H1 (cell line): ENCODE results near the gene COG7. TPM values are rescaled to one million over a fixed set of nuclear protein-coding genes. Genes with fewer than 3 reads are reported as not detected.

Source experiments
- CTCF ChIA-PET: fragments of 300-600 bp; sonication (Branson Sonifier 250); formaldehyde crosslinking; loops from one replicate; lab custom pipeline; 2021; ENCODE audit not compliant: partially characterized antibody; lab: Charles Lee
- POLR2A ChIA-PET: fragments of 300-600 bp; sonication (Branson Sonifier 250); formaldehyde crosslinking; loops from one replicate; lab custom pipeline; 2021; ENCODE audit warnings: inconsistent platforms; ENCODE audit not compliant: partially characterized antibody; lab: Charles Lee
- DNase-seq, 2 experiments: peaks; one replicate each; pipeline versions ENCODE4 v3.0.0 to v3.0.0-alpha.2; 2010 to 2022; ENCODE audit warnings: low spot score in 2 of 2, low read depth in 1 of 2, mixed read lengths in 1 of 2
- FAIRE-seq: peaks from 2 replicates; lab custom pipeline; 2011; peaks lifted over from hg19 to GRCh38; lab: Jason Lieb, UNC
- H2AFZ ChIP-seq: 2 replicates; pipeline ENCODE4 v1.8.1; 2012; ENCODE audit warnings: low read length, inconsistent platforms
- H2AK5ac ChIP-seq: 2 replicates; pipeline ENCODE4 v1.6.1; 2013; ENCODE audit warnings: low read depth, low read length
- H2BK120ac ChIP-seq: replicated peaks from 2 replicates; pipeline ENCODE3; 2013; ENCODE audit warnings: low read depth, low read length, inconsistent platforms
- H2BK12ac ChIP-seq: 2 replicates; pipeline ENCODE4 v1.6.1; 2013; ENCODE audit warnings: low read depth, low read length
- H2BK15ac ChIP-seq: 2 replicates; pipeline ENCODE4 v1.6.1; 2013; ENCODE audit warnings: low read length
- H2BK20ac ChIP-seq: 2 replicates; pipeline ENCODE4 v1.6.1; 2013; ENCODE audit warnings: low read length
- H2BK5ac ChIP-seq: 2 replicates; pipeline ENCODE4 v1.6.1; 2013; ENCODE audit warnings: low read depth, low read length
- H3K14ac ChIP-seq: 2 replicates; pipeline ENCODE4 v1.6.1; 2013; ENCODE audit warnings: inconsistent platforms; ENCODE audit not compliant: insufficient read length
- H3K18ac ChIP-seq: 2 replicates; pipeline ENCODE4 v1.6.1; 2013; ENCODE audit warnings: low read length; ENCODE audit errors: extremely low read depth
- H3K23ac ChIP-seq: 2 replicates; pipeline ENCODE4 v1.6.1; 2013; ENCODE audit warnings: inconsistent platforms; ENCODE audit not compliant: insufficient read length
- H3K23me2 ChIP-seq: 2 replicates; pipeline ENCODE4 v1.6.1; 2013; ENCODE audit warnings: low read depth, low read length
- H3K27ac ChIP-seq: 2 replicates; pipeline ENCODE4 v1.6.1; 2011; ENCODE audit warnings: low read depth, low read length, inconsistent platforms
- H3K27me3 ChIP-seq, 4 experiments: replicated peaks in 1 of 4; 1 replicate in 1 of 4; 2 replicates in 3 of 4; pipeline versions ENCODE4 v1.6.1 to v1.8.1; 2011 to 2013; ENCODE audit warnings: low read length in 3 of 4, mild to moderate bottlenecking in 3 of 4, inconsistent platforms in 2 of 4, mixed read lengths in 2 of 4, moderate library complexity in 1 of 4; ENCODE audit not compliant: control insufficient read depth in 3 of 4, insufficient read depth in 3 of 4; ENCODE audit errors: extremely low read depth in 1 of 4
- H3K36me3 ChIP-seq, 4 experiments: 2 replicates each; pipeline versions ENCODE4 v1.6.1 to v1.8.1; 2011 to 2013; ENCODE audit warnings: mild to moderate bottlenecking in 4 of 4, low read length in 3 of 4, moderate library complexity in 2 of 4, control low read depth in 1 of 4, inconsistent platforms in 1 of 4; ENCODE audit not compliant: insufficient read depth in 4 of 4, control insufficient read depth in 2 of 4
- H3K4ac ChIP-seq: replicated peaks from 2 replicates; pipeline ENCODE3; 2013; ENCODE audit warnings: low read length, low read depth, mixed read lengths, inconsistent platforms; ENCODE audit not compliant: insufficient read length
- H3K4me1 ChIP-seq, 4 experiments: replicated peaks in 1 of 4; 1 replicate in 1 of 4; 2 replicates in 3 of 4; pipeline versions ENCODE4 v1.6.1 to v1.8.1; 2011 to 2013; ENCODE audit warnings: low read length in 3 of 4, inconsistent platforms in 2 of 4, mixed read lengths in 1 of 4; ENCODE audit not compliant: insufficient read depth in 4 of 4, control insufficient read depth in 3 of 4
- H3K4me2 ChIP-seq, 2 experiments: 2 replicates each; pipeline versions ENCODE4 v1.6.1 to v1.8.1; 2011 to 2013; ENCODE audit warnings: low read depth in 2 of 2, low read length in 2 of 2, control low read depth in 1 of 2, inconsistent platforms in 1 of 2, mild to moderate bottlenecking in 1 of 2; ENCODE audit not compliant: insufficient read depth in 1 of 2
- H3K4me3 ChIP-seq, 4 experiments: fragments of 200-600, 300-600 bp in 1 of 4; sonication (generic), shearing (Covaris generic), sonication (Bioruptor Twin) in 1 of 4; 2 replicates each; pipeline versions ENCODE4 v1.5.1 to v1.8.1; 2011 to 2016; ENCODE audit warnings: low read length in 4 of 4, low read depth in 3 of 4, control low read depth in 2 of 4, inconsistent platforms in 2 of 4, mild to moderate bottlenecking in 2 of 4, mixed read lengths in 1 of 4, moderate library complexity in 1 of 4; ENCODE audit not compliant: insufficient read depth in 2 of 4; ENCODE audit errors: extremely low read depth in 1 of 4
- H3K56ac ChIP-seq: replicated peaks from 2 replicates; pipeline ENCODE3; 2013; ENCODE audit warnings: low read depth, mild to moderate bottlenecking, mixed read lengths, low read length, inconsistent platforms; ENCODE audit not compliant: insufficient read length
- H3K79me1 ChIP-seq: 2 replicates; pipeline ENCODE4 v1.6.1; 2013; ENCODE audit warnings: low read depth, low read length, control low read depth
- H3K79me2 ChIP-seq, 2 experiments: 2 replicates each; pipeline versions ENCODE4 v1.6.1 to v1.8.1; 2012 to 2013; ENCODE audit warnings: low read length in 2 of 2, mild to moderate bottlenecking in 2 of 2, inconsistent platforms in 1 of 2; ENCODE audit not compliant: insufficient read depth in 2 of 2, control insufficient read depth in 1 of 2
- H3K9ac ChIP-seq, 4 experiments: replicated peaks in 1 of 4; 1 replicate in 1 of 4; 2 replicates in 3 of 4; pipeline versions ENCODE4 v1.6.1 to v1.8.1; 2011 to 2013; ENCODE audit warnings: low read depth in 3 of 4, low read length in 3 of 4, control low read depth in 2 of 4, mild to moderate bottlenecking in 2 of 4, moderate library complexity in 2 of 4, inconsistent platforms in 1 of 4; ENCODE audit errors: extremely low read depth in 1 of 4
- H3K9me3 ChIP-seq, 2 experiments: 2 replicates each; pipeline versions ENCODE4 v1.6.1 to v1.8.1; 2012 to 2013; ENCODE audit warnings: mild to moderate bottlenecking in 2 of 2, moderate library complexity in 2 of 2, control low read depth in 1 of 2, inconsistent platforms in 1 of 2, low read depth in 1 of 2, low read length in 1 of 2, mixed read lengths in 1 of 2; ENCODE audit not compliant: insufficient read depth in 2 of 2
- H4K20me1 ChIP-seq, 2 experiments: replicated peaks in 1 of 2; 2 replicates each; pipeline versions ENCODE3 to v1.8.1; 2011 to 2013; ENCODE audit warnings: inconsistent platforms in 2 of 2, low read length in 2 of 2, mild to moderate bottlenecking in 1 of 2; ENCODE audit not compliant: insufficient read depth in 2 of 2, control insufficient read depth in 1 of 2
- H4K5ac ChIP-seq: 2 replicates; pipeline ENCODE4 v1.6.1; 2013; ENCODE audit warnings: low read length, low read depth, mixed read lengths, inconsistent platforms; ENCODE audit not compliant: insufficient read length
- H4K8ac ChIP-seq: 2 replicates; pipeline ENCODE4 v1.8.0; 2013; ENCODE audit warnings: mild to moderate bottlenecking, moderate library complexity, low read length, inconsistent platforms; ENCODE audit not compliant: insufficient read depth; ENCODE audit errors: extremely low read depth
- H4K91ac ChIP-seq: replicated peaks from 2 replicates; pipeline ENCODE3; 2013; ENCODE audit warnings: low read length, mixed read lengths, inconsistent platforms; ENCODE audit not compliant: insufficient read length
- ATF2 ChIP-seq: IDR thresholded peaks from 2 replicates; pipeline ENCODE4 v1.6.1; 2012; ENCODE audit warnings: low read length, inconsistent platforms
- CHD1 ChIP-seq: IDR thresholded peaks from 2 replicates; pipeline ENCODE4 v1.6.1; 2012; ENCODE audit warnings: low read depth, low read length, improper control_type of control experiment
- JUN ChIP-seq: IDR thresholded peaks from 2 replicates; pipeline ENCODE4 v1.6.1; 2011; ENCODE audit warnings: low read depth, mild to moderate bottlenecking, improper control_type of control experiment, low read length
- RNF2 ChIP-seq: fragments of 200-900, 300-1000 bp; sonication (generic); IDR thresholded peaks from 2 replicates; pipeline ENCODE4 v1.7.1; 2016; ENCODE audit warnings: borderline replicate concordance, low read depth, mild to moderate bottlenecking, antibody characterized with exemption, low read length; ENCODE audit not compliant: poor library complexity, severe bottlenecking; ENCODE audit errors: missing control alignments
- SUZ12 ChIP-seq: fragments of 200-600 bp; sonication (generic); IDR thresholded peaks from 2 replicates; pipeline ENCODE4 v1.6.1; 2012; ENCODE audit warnings: mild to moderate bottlenecking, inconsistent platforms, low read length, moderate library complexity, mixed read lengths
- TCF12 ChIP-seq: IDR thresholded peaks from 2 replicates; pipeline ENCODE4 v1.6.1; 2011; ENCODE audit warnings: low read depth, mild to moderate bottlenecking, low read length
- WGBS, 2 experiments: shearing (Covaris generic) in 1 of 2; methylation state at CpG; one replicate each; pipeline versions ENCODE4 v1.1.6 to v1.1.7; 2013 to 2015; ENCODE audit warnings: low lambda C conversion rate in 2 of 2, mixed read lengths in 2 of 2, inconsistent platforms in 1 of 2, low coverage in 1 of 2, missing lambda C conversion rate in 1 of 2; ENCODE audit not compliant: insufficient replicate concordance in 2 of 2, insufficient coverage in 1 of 2, insufficient read length in 1 of 2; ENCODE audit errors: extremely low coverage in 1 of 2, missing lambda C conversion rate in 1 of 2; 5-methylcytosine and 5-hydroxymethylcytosine counted together
- polyA plus RNA-seq, 7 experiments: library from polyadenylated mRNA; depleted of rRNA in 3 of 7; stranded (reverse) in 5 of 7; unstranded in 2 of 7; fragments of >200 nt in 5 of 7; fragments of 200-250 nt in 2 of 7; gene quantifications; 1 replicate in 5 of 7; 2 replicates in 1 of 7; 4 replicates in 1 of 7; pipeline versions ENCODE4 v1.2.1 to v1.2.3, GENCODE V29; 2011 to 2013; ENCODE audit warnings: missing spikeins in 2 of 7, mixed read lengths in 2 of 7
- total RNA-seq: library from RNA; stranded (reverse); fragmentation: NEBNext Ultra II Directional; extraction: Animal tissue kit (Norgen Biotek cat#: 25700); gene quantifications from 2 replicates; pipeline ENCODE4 v1.2.1, GENCODE V29; 2021

The COG7 gene
- total and polyA plus RNA-seq, 2 of the 8 experiments (the other 6 are each of a cell fraction or from before 2014, with no cell fraction given): 17.2 to 40.4 TPM

GRCh38 chr16:23355106-23355670, 97.8 kb downstream of the COG7 start:
- Histone ChIP-seq H3K9ac (no peak overlapping the region; a peak in 1 of 7 replicates), H4K5ac (no peak overlapping the region)
- TF ChIP-seq SUZ12 (no peak), TCF12 (no peak), CHD1 (no peak), ATF2 (no peak), RNF2 (no peak), JUN (no peak)
- TF ChIP-seq, all 59 proteins: peak for 0
- Histone ChIP-seq H3K27ac (no peak overlapping the region), H3K4me2 (no peak overlapping the region), H3K4me3 (no peak overlapping the region), H3K14ac (no peak overlapping the region), H2AFZ (no peak overlapping the region), H4K8ac (no peak overlapping the region), H3K79me2 (no peaks in the 10 kb centered on the region), H3K4me1 (no peaks in the 10 kb centered on the region; a peak in 1 of 7 replicates), H4K91ac (no peak overlapping the region), H3K23ac (no peak overlapping the region), H3K56ac (no peak overlapping the region), H3K36me3 (no peaks in the 10 kb centered on the region), H4K20me1 (no peaks in the 10 kb centered on the region), H3K9me3 (no peaks in the 10 kb centered on the region), H2BK120ac (no peak overlapping the region), H3K4ac (no peak overlapping the region), H2BK20ac (no peak overlapping the region), H2BK15ac (no peak overlapping the region), H2BK12ac (peak overlapping the region; percentile 17; the same call in 1 of the 2 replicates), H3K23me2 (no peaks in the 10 kb centered on the region), H2BK5ac (no peak overlapping the region), H3K18ac (no peak overlapping the region), H3K79me1 (no peaks in the 10 kb centered on the region), H3K27me3 (no peaks in the 10 kb centered on the region), H2AK5ac (no peak overlapping the region)
- no peak for FAIRE-seq
- 92% methylated on average over 13 of the region's 13 CpGs; no CpG with 5 or more reads in 1 of the 2 experiments for WGBS, 2 experiments
- no peak for DNase-seq
- ChIA-PET CTCF (interaction anchor here (0.7 to 3.7 kb wide), 11 partner anchors 8 to 105 kb away, joined by 3 to 18 read pairs (median 3); no protein-coding TSS in a partner anchor), POLR2A (no interaction called here)
